DND-41 (cell line): ENCODE data around the gene TSKS.

Source experiments
- ATAC-seq: fragments of 200-7000 bp; cut with Tn5 transposase; 3 replicates; pipeline ENCODE4 v1.9.1; 2021; ENCODE audit warnings: low read depth; ENCODE audit not compliant: insufficient read depth
- DNase-seq: peaks from one replicate; pipeline ENCODE4 v3.0.0-alpha.2; 2020
- H2AFZ ChIP-seq: 2 replicates; pipeline ENCODE4 v1.6.0; 2012; ENCODE audit warnings: low read depth, low read length
- H3K27ac ChIP-seq: 2 replicates; pipeline ENCODE4 v1.5.1; 2012; ENCODE audit warnings: low read length, inconsistent platforms
- H3K27me3 ChIP-seq: fragments of 200-600 bp; sonication (generic); 2 replicates; pipeline ENCODE4 v1.6.0; 2012; ENCODE audit warnings: low read length, mild to moderate bottlenecking, inconsistent platforms; ENCODE audit not compliant: insufficient read depth, poor library complexity
- H3K36me3 ChIP-seq: 2 replicates; pipeline ENCODE4 v1.5.1; 2012; ENCODE audit warnings: low read length, inconsistent platforms; ENCODE audit not compliant: insufficient read depth
- H3K4me1 ChIP-seq: 2 replicates; pipeline ENCODE4 v1.5.1; 2012; ENCODE audit warnings: mild to moderate bottlenecking, low read length; ENCODE audit not compliant: insufficient read depth
- H3K4me2 ChIP-seq: 2 replicates; pipeline ENCODE4 v1.6.0; 2012; ENCODE audit warnings: mild to moderate bottlenecking, moderate library complexity, low read length, inconsistent platforms; ENCODE audit not compliant: insufficient read depth
- H3K4me3 ChIP-seq, 2 experiments: fragments of 200-600 bp in 1 of 2; shearing (Covaris generic) in 1 of 2; 2 replicates each; pipeline ENCODE4 v1.5.1; 2012 to 2016; ENCODE audit warnings: inconsistent platforms in 2 of 2, low read length in 2 of 2, mild to moderate bottlenecking in 2 of 2, low read depth in 1 of 2, moderate library complexity in 1 of 2
- H3K79me2 ChIP-seq: 2 replicates; pipeline ENCODE4 v1.6.0; 2012; ENCODE audit warnings: low read length, inconsistent platforms; ENCODE audit not compliant: insufficient read depth
- H3K9ac ChIP-seq: 2 replicates; pipeline ENCODE4 v1.6.0; 2012; ENCODE audit warnings: low read depth, mild to moderate bottlenecking, inconsistent platforms, low read length, moderate library complexity
- H3K9me3 ChIP-seq: 2 replicates; pipeline ENCODE4 v1.5.1; 2012; ENCODE audit warnings: low read length, moderate library complexity, mild to moderate bottlenecking, inconsistent platforms; ENCODE audit not compliant: insufficient read depth, severe bottlenecking
- H4K20me1 ChIP-seq: 2 replicates; pipeline ENCODE4 v1.6.0; 2012; ENCODE audit warnings: low read length; ENCODE audit not compliant: insufficient read depth
- CTCF ChIP-seq: IDR thresholded peaks from 2 replicates; pipeline ENCODE4 v1.5.1; 2012; ENCODE audit warnings: borderline replicate concordance, low read length, moderate library complexity, mild to moderate bottlenecking; ENCODE audit not compliant: poor library complexity, severe bottlenecking; ENCODE audit errors: extremely low read depth
- EZH2 ChIP-seq: IDR thresholded peaks from 3 replicates; pipeline ENCODE4 v1.6.1; 2012; ENCODE audit warnings: borderline replicate concordance, low read depth, mild to moderate bottlenecking, moderate library complexity, low read length, inconsistent platforms; ENCODE audit not compliant: severe bottlenecking

The TSKS gene

GRCh38 chr19:49696115-49696514 lies 67.0 kb downstream of the TSKS start:
- no peak for DNase-seq
- Histone ChIP-seq H3K27ac (no peak overlapping the region), H4K20me1 (no peaks in the 10 kb centered on the region), H3K4me1 (no peaks in the 10 kb centered on the region), H3K9ac (no peak overlapping the region), H2AFZ (no peak overlapping the region), H3K27me3 (no peaks in the 10 kb centered on the region), H3K4me2 (no peak overlapping the region), H3K36me3 (no peaks in the 10 kb centered on the region), H3K79me2 (no peaks in the 10 kb centered on the region), H3K4me3 (no peak overlapping the region), H3K9me3 (no peaks in the 10 kb centered on the region)
- no peak for TF ChIP-seq CTCF
- no peak for ATAC-seq

GRCh38 chr19:49692147-49692506 lies 71.0 kb downstream of the TSKS start:
- Histone ChIP-seq H3K4me2 (no peak overlapping the region), H3K27me3 (no peaks in the 10 kb centered on the region), H3K27ac (no peak overlapping the region), H4K20me1 (peaks cover 17% of the 10 kb centered on the region), H3K9me3 (no peaks in the 10 kb centered on the region), H3K9ac (no peak overlapping the region), H3K4me3 (no peak overlapping the region), H2AFZ (no peak overlapping the region), H3K4me1 (no peaks in the 10 kb centered on the region), H3K36me3 (peaks cover 24% of the 10 kb centered on the region), H3K79me2 (no peaks in the 10 kb centered on the region)
- TF ChIP-seq EZH2, result no peak
- no peak for TF ChIP-seq CTCF
- no peak for ATAC-seq
- DNase-seq, result no peak

GRCh38 chr19:49691243-49692146 lies 71.6 kb downstream of the TSKS start:
- no peak overlapping the region for H3K4me2 ChIP-seq

More at GRCh38 chr19:49691243-49692146, 71.6 kb downstream of the TSKS start:
- TF ChIP-seq EZH2 (no peak), CTCF (no peak)
- Histone ChIP-seq H3K9me3 (no peaks in the 10 kb centered on the region), H3K4me1 (no peaks in the 10 kb centered on the region), H3K79me2 (no peaks in the 10 kb centered on the region), H2AFZ (no peak overlapping the region), H3K36me3 (peaks cover 28% of the 10 kb centered on the region), H3K27ac (no peak overlapping the region), H3K27me3 (no peaks in the 10 kb centered on the region), H4K20me1 (peaks cover 22% of the 10 kb centered on the region), H3K9ac (no peak overlapping the region), H3K4me3 (no peak overlapping the region)
- no peak for DNase-seq
- no peak for ATAC-seq
